GM19025 (cell line): ENCODE data around the gene VOPP1.
"Not testable (repeated sequence)": the region's sequence is repeated elsewhere in the genome, so short reads cannot be mapped to it uniquely, and the experiment has no call there.

Source experiments
- ATAC-seq: cut with Tn5 transposase; IDR thresholded peaks from one replicate; pipeline ENCODE4 v1.9.1; 2021; ENCODE audit warnings: mild to moderate bottlenecking, low read depth, moderate library complexity; ENCODE audit not compliant: unreplicated experiment

The VOPP1 gene

GRCh38 chr7:55515569-55516279 is 56.6 kb downstream of the VOPP1 start:
- ATAC-seq = peak; percentile 34

DNA sequence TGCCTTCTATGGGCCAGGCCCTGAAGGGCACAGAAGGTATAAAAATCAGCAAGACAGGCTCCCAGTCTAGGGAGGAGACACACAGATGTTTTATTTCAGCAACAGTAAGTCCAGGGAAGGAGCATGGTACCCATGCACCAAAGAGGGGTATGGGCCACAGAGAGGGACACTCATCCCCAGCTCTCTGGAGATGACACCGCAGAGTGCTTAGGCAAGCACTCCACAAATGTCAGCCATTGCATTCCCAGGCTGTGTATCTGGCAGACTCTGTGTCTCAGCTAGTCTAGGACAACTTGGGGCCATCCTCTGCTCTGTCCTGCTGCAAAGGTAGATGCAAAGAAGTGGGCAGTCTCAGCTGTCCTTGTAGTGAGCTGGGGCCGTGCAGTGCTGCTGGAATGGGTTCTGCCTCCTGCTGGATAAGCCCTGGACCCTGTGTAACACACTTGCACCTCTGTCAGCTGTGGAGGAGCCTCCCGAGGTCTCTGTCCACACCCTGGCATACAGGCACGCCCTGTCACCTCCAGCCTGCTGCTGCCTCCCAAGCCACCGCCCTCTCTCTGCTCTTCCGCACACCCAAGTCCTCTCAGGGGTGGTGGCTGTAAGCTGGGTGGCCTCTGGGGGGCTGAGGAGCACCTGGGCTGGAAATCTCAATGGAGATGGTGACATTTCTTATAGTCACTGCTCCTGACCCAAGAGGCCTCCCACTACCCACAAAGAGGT is 57.6 kb downstream of the VOPP1 start:
- no peak for ATAC-seq

DNA sequence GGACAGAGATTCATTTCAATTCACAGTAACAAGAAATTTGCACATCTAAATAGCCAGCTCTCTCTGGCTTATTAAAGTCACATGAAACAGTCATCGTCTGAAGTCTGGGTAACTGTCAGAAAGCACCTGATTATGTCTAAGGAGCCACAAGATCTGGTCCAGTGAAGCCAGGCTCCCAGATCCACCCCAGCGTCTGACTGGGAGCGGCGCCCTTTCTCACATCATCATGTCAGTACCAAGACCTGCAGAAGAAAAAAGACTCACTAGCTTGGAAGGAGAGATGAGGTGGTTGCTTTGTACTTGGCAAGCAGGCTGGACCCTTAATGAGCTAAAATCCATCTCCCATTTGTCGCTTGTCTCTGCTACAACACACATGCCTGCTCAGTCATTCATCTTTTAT is 58.4 kb downstream of the VOPP1 start:
- ATAC-seq = no peak

DNA sequence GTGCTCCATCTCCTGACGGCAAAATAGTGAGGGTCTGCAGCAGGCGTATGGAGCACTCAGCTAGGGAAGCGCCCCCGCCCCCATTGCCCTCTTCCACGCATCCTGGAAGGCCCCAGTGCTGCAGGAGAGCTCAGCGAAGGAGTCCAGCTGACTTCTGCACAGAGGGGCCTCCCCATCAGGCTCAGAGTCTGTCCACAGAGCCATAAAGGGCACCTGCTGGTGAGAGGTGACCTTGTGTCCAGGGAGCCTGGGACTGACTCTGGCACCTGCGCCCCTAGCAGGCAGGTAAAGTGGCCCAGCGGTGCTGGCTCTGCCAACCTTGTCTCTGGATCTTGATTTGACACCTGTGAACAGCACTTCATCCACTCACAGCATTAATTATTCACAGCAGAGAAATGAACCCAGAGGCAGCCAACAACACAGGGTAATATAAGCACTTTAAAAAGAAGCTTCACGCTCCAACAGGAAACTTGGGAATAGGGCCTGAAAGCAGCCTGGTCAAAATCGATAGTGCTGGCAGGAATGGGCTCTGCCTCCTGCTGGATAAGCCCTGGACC is 59.6 kb downstream of the VOPP1 start:
- ATAC-seq = no peak

DNA sequence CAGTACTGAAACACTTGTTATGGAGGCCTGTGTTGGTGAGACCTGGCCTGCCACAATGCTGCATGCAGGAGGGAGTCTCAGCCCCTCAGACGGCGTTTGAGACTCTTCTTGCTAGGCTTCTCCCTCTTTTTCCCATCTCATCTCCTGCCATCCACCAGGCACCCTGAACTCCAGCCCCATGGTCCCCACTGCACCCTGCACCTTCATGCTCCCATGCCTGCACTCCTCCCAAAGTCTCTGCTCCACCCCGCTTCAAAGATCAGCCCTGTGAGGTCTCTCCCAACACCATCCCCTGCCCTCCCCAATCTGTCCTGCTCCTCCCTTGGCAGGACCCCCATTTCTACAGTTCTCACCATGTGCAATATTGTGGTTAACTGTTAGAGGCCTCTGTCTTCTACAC is 61.7 kb downstream of the VOPP1 start:
- ATAC-seq = no peak

GRCh38 chr7:55510206-55510605 is 62.1 kb downstream of the VOPP1 start:
- ATAC-seq = not testable (repeated sequence)

- no peak for ATAC-seq
These were observed 63.0 kb downstream of the VOPP1 start for GRCh38 chr7:55509322-55509721.

DNA sequence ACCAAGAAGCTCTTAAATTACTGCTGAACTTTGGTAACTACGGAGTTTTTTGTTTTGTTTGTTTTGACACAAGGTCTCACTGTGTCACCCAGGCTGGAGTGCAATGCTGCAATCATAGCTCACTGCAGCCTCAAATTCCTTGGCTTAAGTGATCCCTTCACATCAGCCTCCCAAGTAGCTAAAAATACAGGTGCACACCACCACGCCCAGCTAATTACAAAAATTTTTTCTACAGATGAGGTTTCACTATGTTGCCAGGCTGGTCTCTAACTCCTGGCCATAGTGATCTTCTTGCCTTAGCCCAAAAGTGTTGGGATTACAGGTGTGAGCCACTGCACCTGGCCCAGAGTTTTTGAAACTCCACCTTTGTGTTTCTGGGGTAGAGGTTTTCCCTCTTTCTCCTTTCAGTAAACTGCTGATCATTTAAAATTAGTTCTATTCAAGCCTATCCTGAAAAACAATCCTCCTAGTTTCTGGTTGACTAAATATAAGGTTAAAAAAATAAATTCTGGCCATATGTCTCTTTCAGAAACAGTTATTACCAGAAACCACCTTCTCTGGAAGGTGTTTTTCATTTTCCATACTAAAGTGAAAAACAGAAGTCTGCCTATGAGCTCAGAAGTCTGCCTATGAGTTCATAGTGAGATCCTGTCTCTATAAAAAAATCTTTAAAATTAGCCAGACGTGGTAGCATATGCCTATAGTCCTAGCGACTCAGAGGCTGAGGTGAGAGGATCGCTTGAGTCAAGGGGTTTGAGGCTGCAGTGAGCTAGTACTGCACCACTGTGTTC is 63.9 kb downstream of the VOPP1 start:
- ATAC-seq = peak; percentile 59

GRCh38 chr7:55507743-55508142 is 64.6 kb downstream of the VOPP1 start:
- no peak for ATAC-seq

DNA sequence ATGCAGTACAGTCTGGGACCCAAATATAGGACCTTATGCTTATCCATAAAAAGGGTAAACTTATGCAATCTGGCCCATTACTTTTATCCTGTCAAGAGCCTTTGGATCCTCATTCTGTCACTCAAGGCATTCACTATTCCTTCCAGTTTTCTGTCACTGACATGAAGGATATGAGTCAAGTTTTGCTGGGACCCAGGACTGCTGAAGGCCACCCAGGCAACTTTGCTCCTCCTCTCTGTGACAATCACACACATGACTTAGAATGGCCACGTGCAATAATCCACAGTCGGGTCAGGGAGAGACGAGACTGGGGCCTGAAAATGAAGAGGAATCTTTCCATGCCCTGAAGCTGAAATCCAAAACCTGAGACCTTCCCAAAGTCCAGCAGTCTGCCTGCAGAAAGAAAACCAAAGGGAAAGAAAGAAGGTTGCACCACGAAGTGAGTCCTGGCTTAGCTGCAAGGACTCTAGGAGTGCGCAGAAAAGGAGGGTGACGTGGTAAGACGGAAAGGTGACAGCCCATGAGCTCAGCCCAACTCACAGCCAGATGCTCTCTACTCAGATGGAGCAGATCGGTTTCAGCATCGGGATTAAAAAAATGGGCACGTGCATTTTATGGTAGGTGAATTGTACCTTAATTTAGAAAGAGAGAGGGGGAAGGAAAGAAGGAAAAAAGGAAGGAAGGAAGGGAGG is 67.2 kb downstream of the VOPP1 start:
- no peak for ATAC-seq

- ATAC-seq = no peak
These were observed 68.0 kb downstream of the VOPP1 start for GRCh38 chr7:55504093-55504859.

DNA sequence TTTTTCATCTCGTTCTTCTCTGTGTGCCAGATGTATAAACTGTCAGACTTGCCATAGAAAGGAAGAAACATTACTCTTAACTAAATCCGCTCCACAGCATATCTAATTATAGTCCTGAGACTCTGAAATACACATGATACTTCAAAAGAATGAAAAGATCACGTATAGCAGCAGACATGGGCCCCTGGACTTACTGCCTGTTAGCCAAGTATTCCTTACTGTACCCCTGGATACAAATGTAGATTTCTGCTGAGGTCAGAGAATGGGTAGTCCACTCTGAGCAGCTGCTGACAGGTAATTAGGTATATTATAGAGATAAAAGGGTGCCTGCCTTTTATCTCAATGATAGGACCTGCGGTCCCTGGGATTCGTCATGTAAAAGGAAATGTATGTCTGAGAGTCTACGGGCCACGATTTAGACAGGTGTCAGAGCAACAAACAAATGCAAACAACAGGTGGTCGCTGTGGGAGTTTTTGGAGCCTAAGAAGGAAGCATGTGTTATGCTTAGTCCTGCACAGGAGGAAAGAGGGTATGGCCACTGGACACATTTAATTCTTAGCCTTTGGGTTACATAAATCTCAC is 69.4 kb downstream of the VOPP1 start:
- ATAC-seq = no peak

GRCh38 chr7:55502124-55502857 is 70.0 kb downstream of the VOPP1 start:
- ATAC-seq = no peak

DNA sequence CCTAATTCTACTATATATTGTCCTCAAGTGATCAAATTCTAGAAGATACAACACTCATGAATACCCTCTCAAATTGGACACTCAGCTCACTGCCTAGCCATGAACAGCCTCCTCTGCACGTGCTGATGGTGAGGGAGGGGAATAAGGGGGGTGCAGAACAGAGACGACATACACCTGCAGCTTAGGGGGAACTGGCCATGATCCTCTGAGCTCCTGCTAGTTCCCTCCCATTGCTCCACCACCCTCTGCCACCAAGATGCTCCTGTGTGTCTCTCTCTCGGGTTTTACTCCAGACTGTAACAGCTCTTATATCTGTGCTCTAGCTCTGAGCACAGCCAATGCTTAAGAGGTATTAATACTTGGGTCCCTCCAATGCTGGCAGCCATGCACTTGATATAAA is 70.7 kb downstream of the VOPP1 start:
- no peak for ATAC-seq

GRCh38 chr7:55500117-55500756 is 72.1 kb downstream of the VOPP1 start:
- no peak for ATAC-seq

DNA sequence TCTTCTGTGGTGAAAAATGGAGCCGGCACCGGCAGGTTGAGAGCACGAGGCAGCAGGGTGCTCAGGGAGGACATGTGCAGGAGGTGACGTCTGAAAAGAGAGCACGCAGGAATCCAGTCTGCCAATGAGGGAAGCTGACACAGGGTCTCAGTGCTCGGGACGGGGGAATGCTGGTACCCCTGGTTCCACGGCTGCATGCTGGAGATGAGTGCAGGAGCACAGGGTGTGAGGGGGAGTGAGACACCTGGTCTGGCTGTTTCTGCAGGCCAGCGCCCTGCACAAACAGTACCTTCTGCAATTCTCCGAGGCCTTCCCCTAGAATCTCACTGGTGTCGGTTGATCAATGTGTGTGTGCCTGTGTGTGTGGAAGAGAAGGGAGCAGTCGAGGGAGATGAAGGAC is 72.7 kb downstream of the VOPP1 start:
- ATAC-seq = no peak

GRCh38 chr7:55498770-55499169 is 73.5 kb downstream of the VOPP1 start:
- ATAC-seq = no peak

DNA sequence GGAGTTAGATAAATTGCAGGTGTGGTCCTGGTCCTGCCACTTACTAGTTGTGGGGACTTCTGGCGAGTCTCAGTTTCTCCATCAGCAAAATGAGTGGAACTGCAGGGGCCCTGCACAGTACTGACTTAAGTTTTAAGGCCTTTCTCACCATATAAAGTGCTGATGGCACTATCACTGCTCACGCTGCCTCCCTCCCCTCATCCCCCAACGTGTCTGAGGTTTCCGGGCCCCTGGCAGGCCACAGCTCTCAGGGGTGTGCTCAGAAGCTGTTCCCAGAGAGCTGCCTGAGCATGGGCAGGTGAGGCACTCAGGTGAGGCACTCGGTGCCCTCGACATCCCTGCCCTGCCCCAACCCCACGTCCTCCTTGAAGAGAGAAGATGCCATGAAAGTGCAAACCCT is 74.2 kb downstream of the VOPP1 start:
- no peak for ATAC-seq
